Neuronal stem cell (in vitro differentiated cells): Measurements from ENCODE around the gene SPECC1.
"Not testable (repeated sequence)": the region's sequence is repeated elsewhere in the genome, so short reads cannot be mapped to it uniquely, and the experiment has no call there.

Experiments used
- DNase-seq: peaks from one replicate; pipeline ENCODE4 v3.0.0-alpha.2; 2013; ENCODE audit warnings: low spot score
- H2AFZ ChIP-seq: one replicate; pipeline ENCODE4 v1.6.1; 2013; ENCODE audit warnings: mild to moderate bottlenecking, low read length, inconsistent platforms
- H2AK5ac ChIP-seq: 2 replicates; pipeline ENCODE4 v1.6.1; 2013; ENCODE audit warnings: low read depth, mild to moderate bottlenecking, inconsistent platforms, low read length, moderate library complexity, mixed read lengths
- H2BK120ac ChIP-seq: 2 replicates; pipeline ENCODE4 v1.6.1; 2013; ENCODE audit warnings: low read depth, mild to moderate bottlenecking, inconsistent platforms, low read length, moderate library complexity, mixed read lengths
- H2BK12ac ChIP-seq: one replicate; pipeline ENCODE4 v1.6.1; 2013; ENCODE audit warnings: low read length, inconsistent platforms
- H2BK15ac ChIP-seq: 2 replicates; pipeline ENCODE4 v1.6.1; 2013; ENCODE audit warnings: mild to moderate bottlenecking, low read length, inconsistent platforms, mixed read lengths
- H2BK5ac ChIP-seq: one replicate; pipeline ENCODE4 v1.6.1; 2013; ENCODE audit warnings: inconsistent platforms, mild to moderate bottlenecking, low read length, moderate library complexity
- H3K14ac ChIP-seq: one replicate; pipeline ENCODE4 v1.6.1; 2013; ENCODE audit warnings: low read length, inconsistent platforms
- H3K18ac ChIP-seq: 2 replicates; pipeline ENCODE4 v1.6.1; 2013; ENCODE audit warnings: low read length, inconsistent platforms
- H3K23ac ChIP-seq: 2 replicates; pipeline ENCODE4 v1.6.1; 2013; ENCODE audit warnings: low read depth, mild to moderate bottlenecking, mixed read lengths, low read length, inconsistent platforms; ENCODE audit not compliant: poor library complexity
- H3K27ac ChIP-seq: replicated peaks from 3 replicates; pipeline ENCODE4 v1.5.1; 2013; ENCODE audit warnings: low read length, inconsistent platforms
- H3K27me3 ChIP-seq, 3 experiments: 2 replicates each; pipeline ENCODE4 v1.6.1; 2013; ENCODE audit warnings: low read length in 3 of 3, mild to moderate bottlenecking in 2 of 3, inconsistent platforms in 1 of 3, low read depth in 1 of 3, mixed read lengths in 1 of 3, moderate library complexity in 1 of 3; ENCODE audit not compliant: control insufficient read depth in 3 of 3, insufficient read depth in 3 of 3
- H3K36me3 ChIP-seq, 2 donors: replicated peaks in 1 of 2; 2 replicates each; pipeline ENCODE4 v1.6.1; 2013; ENCODE audit warnings: low read length in 2 of 2; ENCODE audit not compliant: control insufficient read depth in 2 of 2, insufficient read depth in 2 of 2
- H3K4ac ChIP-seq: 2 replicates; pipeline ENCODE4 v1.6.1; 2013; ENCODE audit warnings: inconsistent platforms, mild to moderate bottlenecking, low read length, moderate library complexity
- H3K4me1 ChIP-seq, 2 donors: 1 replicate in 1 of 2; 2 replicates in 1 of 2; pipeline ENCODE4 v1.6.1; 2013; ENCODE audit warnings: low read length in 2 of 2, low read depth in 1 of 2; ENCODE audit not compliant: control insufficient read depth in 2 of 2, insufficient read depth in 1 of 2
- H3K4me2 ChIP-seq: one replicate; pipeline ENCODE4 v1.6.1; 2013; ENCODE audit warnings: mild to moderate bottlenecking, low read length, inconsistent platforms; ENCODE audit not compliant: insufficient read depth, poor library complexity, severe bottlenecking
- H3K4me3 ChIP-seq, 2 donors: 2 replicates each; pipeline ENCODE4 v1.5.1; 2013; ENCODE audit warnings: low read length in 2 of 2, mild to moderate bottlenecking in 2 of 2, inconsistent platforms in 1 of 2, moderate library complexity in 1 of 2
- H3K79me1 ChIP-seq: one replicate; pipeline ENCODE4 v1.6.1; 2013; ENCODE audit warnings: low read depth, mild to moderate bottlenecking, inconsistent platforms, low read length, moderate library complexity
- H3K9ac ChIP-seq: one replicate; pipeline ENCODE4 v1.6.1; 2013; ENCODE audit warnings: mild to moderate bottlenecking, low read depth, low read length, inconsistent platforms; ENCODE audit not compliant: poor library complexity
- H3K9me3 ChIP-seq, 2 donors: replicated peaks in 1 of 2; 2 replicates each; pipeline versions ENCODE3 to v1.6.1; 2013; ENCODE audit warnings: low read length in 2 of 2, mild to moderate bottlenecking in 2 of 2, inconsistent platforms in 1 of 2, low read depth in 1 of 2, mixed read lengths in 1 of 2, moderate library complexity in 1 of 2; ENCODE audit not compliant: control insufficient read depth in 2 of 2, insufficient read depth in 1 of 2
- H4K8ac ChIP-seq: one replicate; pipeline ENCODE4 v1.6.1; 2013; ENCODE audit warnings: low read depth, mild to moderate bottlenecking, inconsistent platforms, low read length, moderate library complexity
- H4K91ac ChIP-seq: one replicate; pipeline ENCODE4 v1.6.1; 2013; ENCODE audit warnings: low read length, low read depth, mild to moderate bottlenecking, inconsistent platforms; ENCODE audit not compliant: poor library complexity
- WGBS, 2 donors: extraction: QIAGEN DNeasy Blood & Tissue Kit; methylation state at CpG; one replicate each; pipeline ENCODE4 v1.1.7; 2013; ENCODE audit warnings: missing lambda C conversion rate in 2 of 2, mixed read lengths in 1 of 2; ENCODE audit not compliant: insufficient read length in 2 of 2, insufficient replicate concordance in 1 of 2; ENCODE audit errors: extremely low coverage in 2 of 2; 5-methylcytosine and 5-hydroxymethylcytosine counted together

SPECC1 gene

GRCh38 chr17:20157001-20157310 lies 147.8 kb downstream of the SPECC1 start:
- Histone ChIP-seq H2AK5ac (no peak overlapping the region), H3K18ac (peak overlapping the region; percentile 38), H2BK5ac (no peak overlapping the region), H3K36me3 (peaks cover 0 to 10% of the 10 kb centered on the region in 2 donors), H3K4me2 (peak overlapping the region; percentile 80), H3K27ac (no peak overlapping the region), H3K4me3 (peak overlapping the region; percentile 51 to 94), H3K14ac (no peak overlapping the region), H2BK15ac (peak overlapping the region; percentile 81), H2BK12ac (no peak overlapping the region), H2BK120ac (no peak overlapping the region), H3K4me1 (peaks cover 0 to 4% of the 10 kb centered on the region in 2 donors), H4K8ac (no peak overlapping the region), H3K27me3 (peaks cover 0 to 25% (median 10%) of the 10 kb centered on the region in 3 experiments), H3K23ac (no peak overlapping the region), H3K4ac (no peak overlapping the region), H2AFZ (peak overlapping the region; percentile 97), H3K9ac (peak overlapping the region; percentile 93), H3K79me1 (peaks cover 15% of the 10 kb centered on the region), H3K9me3 (no peaks in the 10 kb centered on the region), H4K91ac (no peak overlapping the region)
- DNase-seq, result no peak
- no CpG with 5 or more reads among the region's 12 CpGs for WGBS, 2 donors

- Histone ChIP-seq H3K14ac (no peak overlapping the region), H3K27me3 (peaks cover 0 to 15% (median 10%) of the 10 kb centered on the region in 3 experiments), H3K27ac (no peak overlapping the region), H3K36me3 (peaks cover 2 to 10% of the 10 kb centered on the region in 2 donors), H2AFZ (no peak overlapping the region), H4K8ac (no peak overlapping the region), H3K18ac (no peak overlapping the region), H3K4me2 (no peak overlapping the region), H2AK5ac (no peak overlapping the region), H3K9ac (no peak overlapping the region), H4K91ac (no peak overlapping the region), H2BK120ac (no peak overlapping the region), H2BK5ac (no peak overlapping the region), H3K4me1 (peaks cover 0 to 4% of the 10 kb centered on the region in 2 donors), H3K4ac (no peak overlapping the region), H3K4me3 (no peak overlapping the region), H3K9me3 (no peaks in the 10 kb centered on the region), H2BK15ac (no peak overlapping the region), H2BK12ac (no peak overlapping the region), H3K79me1 (peaks cover 15% of the 10 kb centered on the region), H3K23ac (no peak overlapping the region)
- no peak for DNase-seq
- no CpG with 5 or more reads among the region's 5 CpGs for WGBS, 2 donors
Observed at GRCh38 chr17:20158580-20158979, 149.4 kb downstream of the SPECC1 start.

GRCh38 chr17:20159406-20160069 lies 150.4 kb downstream of the SPECC1 start:
- H2BK120ac ChIP-seq, result no peak overlapping the region
- H3K18ac ChIP-seq, result no peak overlapping the region
- no peak overlapping the region for H3K4ac ChIP-seq
- no peak overlapping the region for H2AK5ac ChIP-seq
- H2BK5ac ChIP-seq, result no peak overlapping the region
- H2BK12ac ChIP-seq, result no peak overlapping the region
- peaks cover 15% of the 10 kb centered on the region for H3K79me1 ChIP-seq
- peaks cover 0 to 9% (median 5%) of the 10 kb centered on the region in 3 experiments for H3K27me3 ChIP-seq
- H4K8ac ChIP-seq, result no peak overlapping the region
- no peak overlapping the region for H3K4me2 ChIP-seq
- DNase-seq, result no peak
- no peak overlapping the region for H2AFZ ChIP-seq
- no peak overlapping the region for H3K9ac ChIP-seq
- H3K4me3 ChIP-seq, result no peak overlapping the region
- H2BK15ac ChIP-seq, result no peak overlapping the region
- no peaks in the 10 kb centered on the region for H3K9me3 ChIP-seq
- H3K14ac ChIP-seq, result no peak overlapping the region
- no peak overlapping the region for H4K91ac ChIP-seq
- no peak overlapping the region for H3K27ac ChIP-seq
- no peak overlapping the region for H3K23ac ChIP-seq
- WGBS, 2 donors, result no CpG with 5 or more reads among the region's 4 CpGs
- peaks cover 2 to 10% of the 10 kb centered on the region in 2 donors for H3K36me3 ChIP-seq
- peaks cover 0 to 3% of the 10 kb centered on the region in 2 donors for H3K4me1 ChIP-seq

- H2AK5ac ChIP-seq, H2BK120ac ChIP-seq, H2BK15ac ChIP-seq, H2BK5ac ChIP-seq, H3K9me3 ChIP-seq, H3K79me1 ChIP-seq, H3K23ac ChIP-seq, H4K91ac ChIP-seq, H3K4me2 ChIP-seq, H3K9ac ChIP-seq, H3K18ac ChIP-seq, H3K4me1 ChIP-seq, H3K27ac ChIP-seq, H3K14ac ChIP-seq, H3K27me3 ChIP-seq, H2BK12ac ChIP-seq, H3K4ac ChIP-seq, H3K36me3 ChIP-seq, H4K8ac ChIP-seq, DNase-seq, H2AFZ ChIP-seq, H3K4me3 ChIP-seq: not testable (repeated sequence)
- WGBS, 2 donors, result no CpG with 5 or more reads among the region's 4 CpGs
Observed at GRCh38 chr17:20165516-20165915, 156.4 kb downstream of the SPECC1 start.
